HG03378 (cell line): ENCODE measurements around the gene TRAF7.

Experiments used
- ATAC-seq: cut with Tn5 transposase; IDR thresholded peaks from one replicate; pipeline ENCODE4 v1.9.1; 2021; ENCODE audit warnings: mild to moderate bottlenecking, moderate library complexity; ENCODE audit not compliant: unreplicated experiment

The TRAF7 gene

GRCh38 chr16:2212362-2213324 is 57.1 kb downstream of the TRAF7 start:
- ATAC-seq, result no peak

- ATAC-seq, result peak; percentile 7
Measured at GRCh38 chr16:2213817-2214718, 58.5 kb downstream of the TRAF7 start.

- ATAC-seq, result no peak
Measured at GRCh38 chr16:2214719-2214968, 59.1 kb downstream of the TRAF7 start, which contains the start of gene PGP. Gene PGP, minus strand, starts transcription at chr16:2214840. Its CDS starts 63 bp downstream, at chr16:2214777.

GRCh38 chr16:2216330-2216729 is 60.7 kb downstream of the TRAF7 start:
- no peak for ATAC-seq

GRCh38 chr16:2223221-2223941 is 67.8 kb downstream of the TRAF7 start, which contains the start of gene E4F1:
Gene E4F1, plus strand, starts transcription at chr16:2223591. Its CDS starts 23 bp downstream, at chr16:2223614.
- peak; percentile 81 for ATAC-seq

- ATAC-seq, result no peak
Measured at GRCh38 chr16:2223942-2224486, 68.4 kb downstream of the TRAF7 start.

- no peak for ATAC-seq
Measured at GRCh38 chr16:2226245-2226793, 70.7 kb downstream of the TRAF7 start.

GRCh38 chr16:2226918-2227317 is 71.3 kb downstream of the TRAF7 start:
- ATAC-seq, result no peak
